Measurements from ENCODE around the gene GGT1.
"Not testable (repeated sequence)": the region's sequence is repeated elsewhere in the genome, so short reads cannot be mapped to it uniquely, and the experiment has no call there.

The GGT1 gene

GRCh38 chr22:24602847-24603769, at the start of gene GGT1:
TSS of gene GGT1 (plus strand) at chr22:24603193. CDS start at chr22:24611082, 7,889 bp downstream.
- DNase-seq (ENCODE audit: low read depth): not testable (repeated sequence)

DNA sequence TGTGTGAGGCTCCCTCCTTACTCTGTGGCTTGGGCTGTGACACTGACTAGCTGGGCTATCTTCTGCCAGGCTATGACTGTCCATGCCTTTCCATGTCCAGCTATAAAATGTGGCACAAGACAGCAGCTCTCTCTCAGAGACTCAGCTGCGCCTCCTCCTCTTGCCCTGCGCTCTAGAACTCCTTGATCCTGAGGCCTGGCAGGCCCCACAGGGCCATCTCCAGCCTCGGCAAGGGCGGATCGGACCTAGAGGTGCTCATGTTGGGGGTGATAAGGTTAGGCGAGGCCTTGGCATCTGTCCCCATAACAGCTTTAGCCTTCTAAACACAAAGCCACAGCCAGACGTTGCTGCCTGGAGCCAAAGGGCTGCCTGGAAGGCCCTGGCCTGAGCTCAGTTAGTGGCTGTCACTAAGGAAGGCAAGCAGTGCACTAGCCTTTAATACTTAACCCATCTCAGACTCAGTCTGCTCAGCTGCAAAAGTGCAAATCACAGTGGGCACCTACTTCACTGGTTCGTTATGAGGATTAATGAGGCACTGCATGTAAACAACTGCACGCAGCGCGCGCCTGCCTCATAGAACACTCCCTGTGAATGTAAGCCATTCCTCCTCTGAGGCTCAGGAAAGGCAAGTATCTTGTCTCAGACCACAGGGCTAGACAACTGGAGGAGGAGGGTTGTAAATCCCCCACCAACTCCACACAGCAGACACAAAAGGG, 49.2 kb upstream of the GGT1 start:
- no peak for DNase-seq (ENCODE audit: low read depth)

DNA sequence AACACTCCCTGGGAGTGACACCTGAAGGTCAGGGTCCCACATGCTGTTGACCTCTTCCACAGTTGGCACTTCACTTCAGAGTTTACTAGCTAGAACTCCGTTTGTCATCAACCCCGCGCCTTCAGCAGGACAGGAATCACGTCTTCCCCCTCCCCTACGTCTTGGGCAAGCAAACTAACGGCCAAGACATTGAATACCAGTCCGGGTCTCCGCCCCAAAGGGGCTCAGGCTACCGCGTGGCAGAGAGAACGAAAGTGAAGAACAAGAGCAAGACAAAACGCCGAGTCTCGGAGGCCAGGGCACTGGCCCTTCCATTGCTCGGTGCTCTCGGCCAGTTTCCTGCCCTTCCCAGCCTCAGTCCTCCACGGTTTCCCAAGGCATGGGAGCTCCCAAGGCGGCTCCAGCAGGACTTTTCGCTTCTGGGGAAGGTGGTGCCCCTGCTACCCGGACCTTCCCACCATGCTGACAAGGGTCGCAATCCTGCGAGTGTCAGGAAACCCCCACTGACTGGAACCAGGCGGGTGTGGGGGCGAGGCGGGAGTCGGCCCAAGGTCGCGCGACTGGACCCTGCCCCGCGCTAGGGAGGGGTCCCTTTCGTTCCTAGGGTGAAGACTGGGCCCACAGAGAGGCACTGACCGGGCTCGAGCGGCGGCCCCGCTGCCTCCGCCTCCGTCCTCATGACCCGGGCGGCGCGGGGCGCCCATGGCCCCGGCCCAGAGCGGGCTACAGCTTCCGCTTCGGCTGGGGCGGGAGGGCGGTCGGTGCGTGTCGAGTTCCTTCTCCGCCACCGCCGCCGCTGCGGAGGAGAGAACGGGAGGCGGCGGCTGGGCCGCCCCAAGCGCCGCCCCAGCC, 48.5 kb upstream of the GGT1 start, which contains the start of gene GUCD1:
Gene GUCD1, minus strand, starts transcription at position 826 of the 852 bp plus-strand sequence. Its CDS starts 147 bp downstream, at position 679.
- DNase-seq (ENCODE audit: low read depth): peak; percentile 6

DNA sequence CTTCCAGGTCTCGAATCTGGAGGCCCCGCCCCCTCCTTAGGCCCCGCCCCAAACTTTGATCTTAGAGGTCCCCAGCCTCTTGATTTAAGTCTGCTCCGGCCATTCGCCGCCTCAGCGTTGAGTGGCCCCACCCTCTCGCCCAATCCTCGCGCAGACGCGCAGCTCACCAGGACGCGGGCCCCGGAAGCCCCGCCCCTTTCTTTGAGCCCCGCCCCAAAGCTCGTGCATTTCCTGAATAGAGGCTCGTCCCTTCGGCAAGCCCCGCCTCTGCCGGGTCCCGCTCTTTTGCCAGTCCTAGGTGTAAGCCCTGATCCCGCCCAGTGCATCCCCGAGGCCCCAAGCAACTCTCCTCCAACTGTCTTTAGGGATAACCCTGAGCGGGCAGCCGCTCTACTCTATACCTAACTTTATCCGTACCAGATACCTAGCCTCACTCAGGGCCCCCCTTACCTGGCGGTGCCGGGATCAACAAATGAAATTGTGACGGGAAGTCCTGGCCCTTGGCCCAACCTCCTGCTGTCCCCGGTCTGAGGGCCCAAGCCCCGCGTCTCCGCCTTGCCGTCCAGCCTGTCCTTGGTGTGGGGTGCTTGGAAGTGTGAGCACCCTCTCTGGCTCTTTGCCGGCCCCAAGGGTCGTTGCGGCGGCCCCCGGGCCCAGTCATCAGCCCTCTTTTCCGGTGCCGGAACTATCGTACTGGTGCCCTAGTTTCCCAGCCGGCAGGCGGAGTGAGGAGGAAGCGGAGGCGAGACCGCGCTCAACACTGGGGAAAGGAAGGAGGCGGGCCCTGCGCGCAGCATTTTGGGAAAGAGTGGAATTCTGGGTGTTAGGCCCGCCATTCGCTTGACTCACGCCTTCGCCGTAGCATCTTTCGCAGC, 47.6 kb upstream of the GGT1 start, which contains the start of gene SNRPD3:
Gene SNRPD3, plus strand, starts transcription at position 835 of the 875 bp plus-strand sequence. CDS start 1,676 bp downstream, outside the sequence.
- peak; percentile 100 for DNase-seq (ENCODE audit: low read depth)

- no peak for DNase-seq (ENCODE audit: low read depth)
These were observed 43.5 kb upstream of the GGT1 start for GRCh38 chr22:24559471-24559870.

GRCh38 chr22:24563246-24563645, 39.7 kb upstream of the GGT1 start:
- no peak for DNase-seq (ENCODE audit: low read depth)

GRCh38 chr22:24564376-24565058, 38.5 kb upstream of the GGT1 start:
- DNase-seq (ENCODE audit: low read depth): no peak

- DNase-seq (ENCODE audit: low read depth): no peak
These were observed 37.9 kb upstream of the GGT1 start for GRCh38 chr22:24565077-24565476.

DNA sequence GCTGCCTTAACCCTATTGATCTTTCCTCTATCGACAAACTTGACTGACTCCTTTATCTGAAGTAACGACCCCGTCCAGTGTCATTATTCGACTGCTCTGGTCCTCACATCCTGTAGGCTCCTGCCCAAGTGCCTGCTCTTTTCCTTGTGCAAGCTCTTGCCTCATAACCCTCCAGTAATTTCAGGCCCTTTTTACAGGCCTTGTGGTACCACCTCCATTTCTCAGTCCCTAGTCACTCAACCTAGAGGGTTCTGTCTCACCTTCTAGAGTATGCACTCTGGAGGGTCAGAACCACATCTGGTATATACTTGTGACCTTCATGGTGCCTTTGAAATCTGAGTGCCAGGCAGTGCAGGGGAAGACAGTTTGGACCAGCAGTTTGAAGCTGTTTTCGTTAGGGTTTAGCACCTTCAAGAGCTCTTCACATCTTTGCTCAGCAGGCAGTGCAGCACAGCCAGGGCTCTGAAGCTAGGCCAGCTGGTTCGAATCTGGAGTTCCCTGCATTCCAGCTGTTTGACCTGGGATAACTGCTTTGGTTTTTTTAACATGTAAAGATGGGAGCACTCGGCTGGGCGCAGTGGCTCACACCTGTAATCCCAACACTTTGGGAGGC, 36.0 kb upstream of the GGT1 start:
- no peak for DNase-seq (ENCODE audit: low read depth)

- no peak for DNase-seq (ENCODE audit: low read depth)
These were observed 35.3 kb upstream of the GGT1 start for GRCh38 chr22:24567668-24568067.

DNA sequence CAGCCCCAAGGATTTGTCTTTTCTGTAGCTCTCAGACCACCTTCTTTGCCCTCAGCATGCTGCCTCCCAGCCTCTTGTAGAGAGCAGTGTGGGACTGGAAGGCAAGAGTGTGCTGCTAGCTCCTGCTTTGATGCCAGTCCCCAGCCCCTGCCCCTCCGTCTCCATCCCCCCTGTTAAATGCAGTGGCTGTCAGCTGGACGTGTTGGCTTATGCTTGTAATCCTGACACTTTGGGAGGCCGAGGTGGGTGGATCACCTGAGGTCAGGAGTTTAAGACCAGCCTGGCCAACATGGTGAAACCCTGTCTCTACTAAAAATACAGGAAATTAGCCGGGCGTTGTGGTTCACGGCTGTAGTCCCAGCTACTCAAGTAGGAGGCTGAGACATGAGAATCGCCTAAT, 31.7 kb upstream of the GGT1 start:
- no peak for DNase-seq (ENCODE audit: low read depth)

GRCh38 chr22:24576778-24577177, 26.2 kb upstream of the GGT1 start:
- DNase-seq (ENCODE audit: low read depth): no peak

DNA sequence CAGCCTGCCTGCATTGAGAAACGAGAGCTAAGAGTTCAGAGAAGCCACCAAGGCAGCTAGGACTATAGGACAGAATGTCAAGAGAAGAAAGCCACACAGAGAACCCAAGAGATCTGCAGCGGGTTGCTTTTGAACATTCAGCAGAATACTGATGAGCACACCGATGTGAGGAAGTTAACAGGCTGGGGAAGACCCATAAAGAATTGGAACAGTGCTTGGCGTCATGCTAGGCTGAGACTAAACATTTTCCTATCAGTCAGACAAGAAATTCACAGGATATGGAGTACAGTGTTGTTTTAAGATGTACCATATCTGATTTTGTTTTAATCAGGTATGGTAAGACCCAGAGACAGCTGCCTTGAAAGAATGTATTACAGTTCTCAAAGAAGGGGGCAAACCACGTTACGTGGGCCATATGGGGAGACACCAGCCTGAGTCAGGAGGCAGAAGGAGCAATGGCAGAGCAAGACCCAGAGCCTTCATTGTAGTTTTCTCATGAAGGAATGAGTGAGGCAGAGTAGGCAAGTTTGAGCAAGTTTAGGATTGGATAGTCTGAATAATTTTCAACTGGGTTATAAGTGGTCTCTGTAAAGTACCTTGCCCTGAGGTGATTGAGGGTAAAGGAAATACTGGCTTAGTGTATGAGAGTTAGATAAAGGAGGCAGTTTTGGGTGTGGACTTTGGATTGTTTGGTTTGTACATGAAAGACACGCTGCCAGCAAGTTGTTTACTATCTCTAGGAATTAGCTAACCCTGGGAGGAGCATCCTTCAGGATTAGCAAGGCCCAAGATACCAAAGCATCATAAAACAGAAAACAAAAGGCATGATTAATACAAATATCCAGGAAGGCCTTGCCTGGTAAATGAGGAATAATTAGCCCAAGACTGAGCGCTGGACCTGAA, 24.4 kb upstream of the GGT1 start:
- no peak for DNase-seq (ENCODE audit: low read depth)

DNA sequence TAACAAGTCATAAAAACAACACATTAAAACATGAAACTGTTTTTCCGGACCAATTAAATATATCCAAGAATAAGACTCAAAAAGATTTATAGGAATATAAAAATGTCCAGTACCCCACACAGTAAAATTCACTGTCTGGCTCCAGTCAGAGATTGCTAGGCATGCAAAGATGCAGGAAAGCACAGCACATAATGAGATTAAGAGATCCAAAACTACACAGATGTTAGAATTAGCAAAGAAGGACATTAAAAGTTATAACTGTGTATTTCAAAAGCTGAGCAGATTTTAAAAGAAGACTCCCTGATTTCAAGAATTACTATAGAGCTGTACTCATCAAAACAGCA, 23.8 kb upstream of the GGT1 start:
- no peak for DNase-seq (ENCODE audit: low read depth)

DNA sequence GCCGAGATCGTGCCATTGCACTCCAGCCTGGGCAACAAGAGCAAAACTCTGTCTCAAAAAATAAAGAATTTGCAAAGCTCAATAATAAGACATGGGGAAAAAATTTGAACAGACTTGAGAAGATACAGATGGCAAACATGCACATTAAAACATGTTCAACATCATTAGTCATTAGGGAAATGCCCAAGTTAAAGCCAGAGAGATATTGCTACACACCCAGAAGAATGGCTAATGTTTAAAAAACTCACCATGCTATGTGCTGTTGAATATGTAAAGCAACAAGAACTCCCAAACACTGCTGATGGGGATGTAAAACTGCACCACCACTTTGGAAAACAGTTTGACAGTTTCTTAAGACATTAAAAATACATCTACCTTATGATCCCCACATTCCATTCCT, 22.7 kb upstream of the GGT1 start:
- DNase-seq (ENCODE audit: low read depth): no peak

- no peak for DNase-seq (ENCODE audit: low read depth)
These were observed 20.8 kb upstream of the GGT1 start for GRCh38 chr22:24582056-24582814.

- no peak for DNase-seq (ENCODE audit: low read depth)
These were observed 19.5 kb upstream of the GGT1 start for GRCh38 chr22:24583221-24584165.

All from activated T-helper 9 cell treated with anti-CD3 and anti-CD28 coated beads, Interleukin-2, amount 50 U/mL, for 16 hours (primary cell).